NOMO-1 (cell line): ENCODE measurements around the gene SEPTIN8.

Experiments used
- DNase-seq, 2 experiments: peaks; one replicate each; lab custom pipeline; 2025; ENCODE audit not compliant: unreplicated experiment in 2 of 2; lab: John Stamatoyannopoulos, UW

The SEPTIN8 gene

GRCh38 chr5:132777209-132778069 is at the start of gene SEPTIN8:
Gene SEPTIN8 (minus strand): TSS chr5:132777239. CDS start chr5:132777137, 102 bp downstream.
- peak; percentile 17 to 27 for DNase-seq

- DNase-seq: no peak
Observed at GRCh38 chr5:132826424-132827082, 49.5 kb upstream of the SEPTIN8 start.

- DNase-seq: no peak
Observed at GRCh38 chr5:132825834-132826391, 48.9 kb upstream of the SEPTIN8 start.

GRCh38 chr5:132825033-132825833 is 48.2 kb upstream of the SEPTIN8 start:
- DNase-seq: no peak

- DNase-seq: no peak
Observed at GRCh38 chr5:132824426-132824825, 47.4 kb upstream of the SEPTIN8 start.

- DNase-seq: no peak
Observed at GRCh38 chr5:132823481-132824050, 46.5 kb upstream of the SEPTIN8 start.

- DNase-seq: no peak
Observed at GRCh38 chr5:132822650-132823480, 45.8 kb upstream of the SEPTIN8 start.

GRCh38 chr5:132821791-132822190 is 44.8 kb upstream of the SEPTIN8 start:
- no peak for DNase-seq

- DNase-seq: no peak
Observed at GRCh38 chr5:132821350-132821749, 44.3 kb upstream of the SEPTIN8 start.

- peak; percentile 79 to 84 for DNase-seq
Observed at GRCh38 chr5:132820162-132820754, 43.2 kb upstream of the SEPTIN8 start.

GRCh38 chr5:132819468-132819867 is 42.4 kb upstream of the SEPTIN8 start:
- DNase-seq: no peak

GRCh38 chr5:132817011-132817410 is 40.0 kb upstream of the SEPTIN8 start:
- DNase-seq: no peak

- no peak for DNase-seq
Observed at GRCh38 chr5:132816554-132816953, 39.5 kb upstream of the SEPTIN8 start.

GRCh38 chr5:132816083-132816482 is 39.0 kb upstream of the SEPTIN8 start:
- no peak for DNase-seq

- DNase-seq: no peak
Observed at GRCh38 chr5:132815454-132815853, 38.4 kb upstream of the SEPTIN8 start.

- no peak for DNase-seq
Observed at GRCh38 chr5:132814503-132815294, 37.7 kb upstream of the SEPTIN8 start.

- DNase-seq: no peak
Observed at GRCh38 chr5:132813599-132814502, 36.8 kb upstream of the SEPTIN8 start.
